GM12878 (cell line): ENCODE data around the gene ADAMTS17. TPM values are rescaled to one million over a fixed set of nuclear protein-coding genes. Genes with fewer than 3 reads are reported as not detected.

Source experiments
- ATAC-seq: fragments of 200-7000 bp; cut with Tn5 transposase; 3 replicates; pipeline ENCODE4 v1.9.1; 2020; ENCODE audit warnings: mild to moderate bottlenecking, moderate library complexity
- BruUV-seq: library from RNA; stranded (reverse); fragments of 400-500 nt; replicated peaks from 2 replicates; lab custom pipeline; 2021; lab: Mats Ljungman, UMichigan
- CTCF ChIA-PET: fragments of 300-600 bp; sonication (Branson Sonifier 250); formaldehyde crosslinking; extraction: SDS; loops from one replicate; lab custom pipeline; 2021; ENCODE audit warnings: inconsistent platforms; lab: Yijun Ruan, JAX
- POLR2A ChIA-PET: fragments of 350-600 bp; formaldehyde crosslinking; extraction: SDS; loops from one replicate; lab custom pipeline; 2021; ENCODE audit warnings: inconsistent platforms; lab: Charles Lee
- RAD21 ChIA-PET: fragments of 300-600 bp; sonication (Branson Sonifier 250); formaldehyde crosslinking; loops from one replicate; lab custom pipeline; 2023; ENCODE audit warnings: antibody characterized with exemption; ENCODE audit not compliant: unreplicated experiment; lab: Charles Lee
- SMC1A ChIA-PET: fragments of 300-600 bp; sonication (Branson Sonifier 250); formaldehyde crosslinking; loops from one replicate; lab custom pipeline; 2023; ENCODE audit not compliant: unreplicated experiment, uncharacterized antibody; lab: Charles Lee
- DNase-seq: peaks from one replicate; pipeline ENCODE4 v3.0.0-alpha.2; 2011; ENCODE audit warnings: low read depth, low spot score
- FAIRE-seq: peaks from 3 replicates; lab custom pipeline; 2011; peaks lifted over from hg19 to GRCh38; lab: Jason Lieb, UNC
- H2AFZ ChIP-seq: 2 replicates; pipeline ENCODE4 v1.6.0; 2011; ENCODE audit warnings: low read depth, low read length, control low read depth; ENCODE audit not compliant: control insufficient read depth
- H3K27ac ChIP-seq: 2 replicates; pipeline ENCODE4 v1.5.1; 2011; ENCODE audit warnings: control low read depth; ENCODE audit not compliant: control insufficient read depth, insufficient read depth
- H3K27me3 ChIP-seq, 2 experiments: replicated peaks in 1 of 2; 2 replicates each; pipeline versions ENCODE4 v1.6.0 to v1.6.1; 2011; ENCODE audit warnings: low read length in 1 of 2; ENCODE audit not compliant: control insufficient read depth in 2 of 2, insufficient read depth in 2 of 2
- H3K36me3 ChIP-seq, 2 experiments: 2 replicates each; pipeline ENCODE4 v1.5.1; 2011; ENCODE audit warnings: low read length in 1 of 2; ENCODE audit not compliant: control insufficient read depth in 2 of 2, insufficient read depth in 2 of 2
- H3K4me1 ChIP-seq: 2 replicates; pipeline ENCODE4 v1.6.1; 2011; ENCODE audit warnings: mild to moderate bottlenecking, low read length, moderate library complexity, mixed read lengths; ENCODE audit not compliant: control insufficient read depth, insufficient read depth
- H3K4me2 ChIP-seq: 2 replicates; pipeline ENCODE4 v1.6.0; 2011; ENCODE audit warnings: control low read depth; ENCODE audit not compliant: control insufficient read depth, insufficient read depth
- H3K4me3 ChIP-seq: fragments of 200-600 bp; sonication (generic); 2 replicates; pipeline ENCODE4 v1.5.1; 2016
- H3K79me2 ChIP-seq: 2 replicates; pipeline ENCODE4 v1.6.0; 2011; ENCODE audit warnings: low read length; ENCODE audit not compliant: control insufficient read depth, insufficient read depth
- H3K9ac ChIP-seq: 2 replicates; pipeline ENCODE4 v1.8.0; 2011; ENCODE audit warnings: low read length, control low read depth, mixed read lengths; ENCODE audit not compliant: control insufficient read depth, insufficient read depth
- H3K9me3 ChIP-seq: replicated peaks from 3 replicates; pipeline ENCODE4 v1.5.1; 2011; ENCODE audit warnings: mild to moderate bottlenecking, low read length; ENCODE audit not compliant: control insufficient read depth, insufficient read depth
- H4K20me1 ChIP-seq: 2 replicates; pipeline ENCODE4 v1.6.0; 2011; ENCODE audit not compliant: control insufficient read depth, insufficient read depth
- CEBPB ChIP-seq, 2 experiments: fragments of 150-350 bp in 1 of 2; IDR thresholded peaks; 2 replicates each; pipeline ENCODE4 v1.6.1; 2012 to 2014; ENCODE audit warnings: low read depth in 2 of 2, low read length in 2 of 2, borderline replicate concordance in 1 of 2, inconsistent platforms in 1 of 2
- CEBPZ ChIP-seq: fragments of 150-350 bp; IDR thresholded peaks from 2 replicates; pipeline ENCODE4 v1.6.1; 2016; ENCODE audit warnings: low read depth, low read length
- ESRRA ChIP-seq: IDR thresholded peaks from 2 replicates; pipeline ENCODE4 v1.6.1; 2012; ENCODE audit warnings: mild to moderate bottlenecking, low read length, improper control_type of control experiment
- ZNF24 ChIP-seq: fragments of 450-650 bp; IDR thresholded peaks from 2 replicates; pipeline ENCODE4 v1.6.1; 2017; ENCODE audit warnings: antibody characterized with exemption, mild to moderate bottlenecking
- WGBS: methylation state at CpG from one replicate; pipeline ENCODE4 v1.1.6; 2016; ENCODE audit warnings: low lambda C conversion rate; ENCODE audit not compliant: insufficient replicate concordance, insufficient coverage; ENCODE audit errors: missing lambda C conversion rate; 5-methylcytosine and 5-hydroxymethylcytosine counted together
- in situ Hi-C: fragments of 300-500 bp; cut with MboI; formaldehyde crosslinking; loops from 9 replicates; pipeline ENCODE4 v1.14.3; 2018; ENCODE audit warnings: mixed read lengths
- intact Hi-C: fragments of 100-400 bp; cut with micrococcal nuclease; formaldehyde crosslinking; loops from one replicate; pipeline ENCODE4 v1.14.2; 2022; ENCODE audit not compliant: unreplicated experiment
- polyA plus RNA-seq, 11 experiments: library from polyadenylated mRNA; depleted of rRNA in 4 of 11; unstranded in 6 of 11; stranded (reverse) in 5 of 11; fragments of >200 nt; fragmentation: Nextera tagmentation in 4 of 11; fragmentation: Illumina TruSeq in 1 of 11; extraction: Ambion mirVana in 4 of 11; extraction: Trizol in 1 of 11; gene quantifications; 1 replicate in 1 of 11; 2 replicates in 10 of 11; pipeline versions ENCODE4 v1.2.1 to v1.2.3, GENCODE V29; 2011 to 2016; ENCODE audit warnings: inconsistent platforms in 2 of 11, missing spikeins in 2 of 11, low read depth in 1 of 11
- total RNA-seq, 4 experiments: library from RNA; depleted of rRNA in 3 of 4; stranded (reverse); fragments of >200 nt in 3 of 4; fragmentation: Illumina TruSeq in 1 of 4; extraction: Trizol in 1 of 4; gene quantifications; 2 replicates each; pipeline versions ENCODE4 v1.2.1 to v1.2.3, GENCODE V29; 2013 to 2021

Gene ADAMTS17
- total and polyA plus RNA-seq, 10 of the 15 experiments (the other 5 are each of a cell fraction or from before 2014, with no cell fraction given): 0.04 to 0.50 (median 0.10) TPM; not detected in 4

- in situ Hi-C loops: no loop called here
- ChIA-PET POLR2A (no interaction called here), CTCF (no interaction called here), SMC1A (interaction anchor here (0.6 kb wide), 1 partner anchor 1471 kb away, joined by 3 read pairs; no protein-coding TSS in a partner anchor), RAD21 (no interaction called here)
- no peak for ATAC-seq
- no peak for DNase-seq
- no peaks in the 10 kb centered on the region for H4K20me1 ChIP-seq
- no peaks in the 10 kb centered on the region for H3K4me1 ChIP-seq
- no peak overlapping the region for H3K9ac ChIP-seq
- H2AFZ ChIP-seq: no peak overlapping the region
- no peaks in the 10 kb centered on the region for H3K27me3 ChIP-seq
- no peaks in the 10 kb centered on the region for H3K79me2 ChIP-seq
- no peaks in the 10 kb centered on the region for H3K9me3 ChIP-seq
- no peak overlapping the region for H3K4me2 ChIP-seq
- BruUV-seq: no TSS peak
- no peak overlapping the region for H3K4me3 ChIP-seq
- FAIRE-seq: no peak
- 41% methylated on average over 10 of the region's 10 CpGs for whole genome bisulfite sequencing
- no peaks in the 10 kb centered on the region for H3K36me3 ChIP-seq
- no peak overlapping the region for H3K27ac ChIP-seq
- no peak for TF ChIP-seq ESRRA
- no peak for TF ChIP-seq CEBPB (IDR thresholded peaks at IDR 0.05; ENCODE audit: borderline replicate concordance in 1 of 2, low read depth in 2 of 2, low read length in 2 of 2)
- no peak for TF ChIP-seq ZNF24
- no peak for TF ChIP-seq CEBPZ
- intact Hi-C loops: no loop called here
These were observed 340.4 kb downstream of the ADAMTS17 start for GRCh38 chr15:100001405-100001804.
